ENCODE results near the gene KLHDC4.

The KLHDC4 gene

GRCh38 chr16:87703835-87704375 is 61.9 kb downstream of the KLHDC4 start:
- peak overlapping the region; percentile 99 for H3K27ac ChIP-seq (ENCODE audit: low read depth, low read length)
- peaks cover 8% of the 10 kb centered on the region; the same call in 1 of the 2 replicates for H3K36me3 ChIP-seq (ENCODE audit: low read length)

GRCh38 chr16:87703071-87703470 is 62.7 kb downstream of the KLHDC4 start:
- Histone ChIP-seq H3K27ac (ENCODE audit: low read depth, low read length) (peak overlapping the region; percentile 99), H3F3A (ENCODE audit: insufficient read depth) (peaks cover 49% of the 10 kb centered on the region), H3K4me2 (ENCODE audit: low read depth, low read length, poor library complexity, severe bottlenecking) (peak overlapping the region; percentile 62), H3K79me2 (ENCODE audit: insufficient read depth, low read length) (no peaks in the 10 kb centered on the region; the same call in 1 of the 2 replicates), H2AFZ (ENCODE audit: low read depth, low read length, severe bottlenecking) (no peak overlapping the region), H3K9me3 (ENCODE audit: insufficient read depth, low read length) (no peaks in the 10 kb centered on the region), H3K36me3 (ENCODE audit: low read length) (peaks cover 8% of the 10 kb centered on the region; the same call in 1 of the 2 replicates), H3K9ac (ENCODE audit: low read length) (peak overlapping the region; percentile 58), H3K4me3 (ENCODE audit: insufficient read depth, low read length, poor library complexity, severe bottlenecking) (no peak overlapping the region), H3K27me3 (ENCODE audit: low read length) (no peaks in the 10 kb centered on the region), H4K20me1 (ENCODE audit: low read depth, low read length) (no peaks in the 10 kb centered on the region), H3K9me2 (replicated peaks; ENCODE audit: insufficient read depth, low read length) (no peaks in the 10 kb centered on the region)
- no peak for TF ChIP-seq EZH2phosphoT487 (conservative IDR thresholded peaks at IDR 0.05; ENCODE audit: low read length)
- TF ChIP-seq, protein P1, sequence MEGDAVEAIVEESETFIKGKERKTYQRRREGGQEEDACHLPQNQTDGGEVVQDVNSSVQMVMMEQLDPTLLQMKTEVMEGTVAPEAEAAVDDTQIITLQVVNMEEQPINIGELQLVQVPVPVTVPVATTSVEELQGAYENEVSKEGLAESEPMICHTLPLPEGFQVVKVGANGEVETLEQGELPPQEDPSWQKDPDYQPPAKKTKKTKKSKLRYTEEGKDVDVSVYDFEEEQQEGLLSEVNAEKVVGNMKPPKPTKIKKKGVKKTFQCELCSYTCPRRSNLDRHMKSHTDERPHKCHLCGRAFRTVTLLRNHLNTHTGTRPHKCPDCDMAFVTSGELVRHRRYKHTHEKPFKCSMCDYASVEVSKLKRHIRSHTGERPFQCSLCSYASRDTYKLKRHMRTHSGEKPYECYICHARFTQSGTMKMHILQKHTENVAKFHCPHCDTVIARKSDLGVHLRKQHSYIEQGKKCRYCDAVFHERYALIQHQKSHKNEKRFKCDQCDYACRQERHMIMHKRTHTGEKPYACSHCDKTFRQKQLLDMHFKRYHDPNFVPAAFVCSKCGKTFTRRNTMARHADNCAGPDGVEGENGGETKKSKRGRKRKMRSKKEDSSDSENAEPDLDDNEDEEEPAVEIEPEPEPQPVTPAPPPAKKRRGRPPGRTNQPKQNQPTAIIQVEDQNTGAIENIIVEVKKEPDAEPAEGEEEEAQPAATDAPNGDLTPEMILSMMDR (IDR thresholded peaks at IDR 0.05; ENCODE audit: insufficient read depth, low read length, poor library complexity, severe bottlenecking): no peak

More at GRCh38 chr16:87703835-87704375, 61.9 kb downstream of the KLHDC4 start:
- Histone ChIP-seq H3K27me3 (ENCODE audit: low read length) (no peaks in the 10 kb centered on the region), H4K20me1 (ENCODE audit: low read depth, low read length) (no peaks in the 10 kb centered on the region), H3K9me3 (ENCODE audit: insufficient read depth, low read length) (no peaks in the 10 kb centered on the region), H3K79me2 (ENCODE audit: insufficient read depth, low read length) (no peaks in the 10 kb centered on the region; the same call in 1 of the 2 replicates), H3F3A (ENCODE audit: insufficient read depth) (peaks cover 42% of the 10 kb centered on the region), H3K4me3 (ENCODE audit: insufficient read depth, low read length, poor library complexity, severe bottlenecking) (no peak overlapping the region), H2AFZ (ENCODE audit: low read depth, low read length, severe bottlenecking) (no peak overlapping the region), H3K4me2 (ENCODE audit: low read depth, low read length, poor library complexity, severe bottlenecking) (no peak overlapping the region), H3K9me2 (replicated peaks; ENCODE audit: insufficient read depth, low read length) (no peaks in the 10 kb centered on the region), H3K9ac (ENCODE audit: low read length) (no peak overlapping the region)
- TF ChIP-seq, protein P1 (IDR thresholded peaks at IDR 0.05; ENCODE audit: insufficient read depth, low read length, poor library complexity, severe bottlenecking): no peak
- TF ChIP-seq EZH2phosphoT487 (conservative IDR thresholded peaks at IDR 0.05; ENCODE audit: low read length): no peak

- TF ChIP-seq EZH2phosphoT487 (conservative IDR thresholded peaks at IDR 0.05; ENCODE audit: low read length): no peak
- TF ChIP-seq, protein P1 (IDR thresholded peaks at IDR 0.05; ENCODE audit: insufficient read depth, low read length, poor library complexity, severe bottlenecking): peak; percentile 81
- no peak overlapping the region for H2AFZ ChIP-seq (ENCODE audit: low read depth, low read length, severe bottlenecking)
- peak overlapping the region; percentile 99 for H3K27ac ChIP-seq (ENCODE audit: low read depth, low read length)
- peak overlapping the region; percentile 62 for H3K4me2 ChIP-seq (ENCODE audit: low read depth, low read length, poor library complexity, severe bottlenecking)
- H3K9me3 ChIP-seq (ENCODE audit: insufficient read depth, low read length): no peaks in the 10 kb centered on the region
- no peaks in the 10 kb centered on the region for H3K9me2 ChIP-seq (replicated peaks; ENCODE audit: insufficient read depth, low read length)
- no peaks in the 10 kb centered on the region for H4K20me1 ChIP-seq (ENCODE audit: low read depth, low read length)
- H3F3A ChIP-seq (ENCODE audit: insufficient read depth): peaks cover 55% of the 10 kb centered on the region
- peaks cover 8% of the 10 kb centered on the region; the same call in 1 of the 2 replicates for H3K36me3 ChIP-seq (ENCODE audit: low read length)
- H3K4me3 ChIP-seq (ENCODE audit: insufficient read depth, low read length, poor library complexity, severe bottlenecking): no peak overlapping the region
- H3K9ac ChIP-seq (ENCODE audit: low read length): peak overlapping the region; percentile 58
- no peaks in the 10 kb centered on the region for H3K79me2 ChIP-seq (ENCODE audit: insufficient read depth, low read length)
- H3K27me3 ChIP-seq (ENCODE audit: low read length): no peaks in the 10 kb centered on the region
Measured at GRCh38 chr16:87702325-87702811, 63.4 kb downstream of the KLHDC4 start.

All from SU-DHL-6 (cell line).